Measurements from ENCODE around the gene OR5K4. TPM values are rescaled to one million over a fixed set of nuclear protein-coding genes. Genes with fewer than 3 reads are reported as not detected.

The OR5K4 gene
- total RNA-seq, 3 donors from 2014 or later, result not detected

DNA sequence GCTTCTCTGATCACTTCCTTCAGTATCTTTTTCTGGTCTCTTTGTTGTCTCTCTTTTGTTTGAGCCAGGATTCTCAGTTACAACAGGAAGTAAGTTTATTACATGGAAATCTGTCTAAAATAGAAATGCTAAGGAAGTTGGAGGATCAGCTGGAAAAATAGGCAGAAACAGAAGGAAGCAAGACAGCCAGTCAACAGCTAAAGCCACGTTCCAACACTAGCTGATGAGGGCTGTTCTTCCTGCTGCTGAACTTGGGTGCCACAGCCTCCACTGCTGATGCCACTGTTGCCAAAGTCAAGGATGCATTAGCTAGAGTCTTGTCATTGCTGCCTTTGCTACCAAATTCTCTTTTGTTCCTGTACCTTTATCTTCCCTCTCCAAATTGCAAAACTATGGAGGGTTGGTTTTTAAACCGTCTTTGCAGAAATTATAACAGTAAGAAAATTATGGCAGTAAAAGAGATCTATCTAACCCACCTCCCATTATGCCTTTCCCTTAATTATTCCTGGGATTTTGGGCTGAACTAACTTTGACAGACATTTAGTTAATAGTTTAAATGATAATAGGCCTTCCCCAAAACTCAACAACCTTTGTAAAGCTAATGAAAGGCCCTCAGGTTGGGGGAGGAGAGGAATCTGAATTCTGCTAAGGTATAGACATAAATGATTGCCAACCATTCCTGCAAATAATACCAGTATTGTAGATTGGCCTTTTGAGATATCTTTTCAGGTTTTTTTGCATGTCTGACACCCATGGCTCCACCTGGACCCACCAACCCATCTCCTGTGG, 27.4 kb upstream of the OR5K4 start:
- TF ChIP-seq, protein P1, sequence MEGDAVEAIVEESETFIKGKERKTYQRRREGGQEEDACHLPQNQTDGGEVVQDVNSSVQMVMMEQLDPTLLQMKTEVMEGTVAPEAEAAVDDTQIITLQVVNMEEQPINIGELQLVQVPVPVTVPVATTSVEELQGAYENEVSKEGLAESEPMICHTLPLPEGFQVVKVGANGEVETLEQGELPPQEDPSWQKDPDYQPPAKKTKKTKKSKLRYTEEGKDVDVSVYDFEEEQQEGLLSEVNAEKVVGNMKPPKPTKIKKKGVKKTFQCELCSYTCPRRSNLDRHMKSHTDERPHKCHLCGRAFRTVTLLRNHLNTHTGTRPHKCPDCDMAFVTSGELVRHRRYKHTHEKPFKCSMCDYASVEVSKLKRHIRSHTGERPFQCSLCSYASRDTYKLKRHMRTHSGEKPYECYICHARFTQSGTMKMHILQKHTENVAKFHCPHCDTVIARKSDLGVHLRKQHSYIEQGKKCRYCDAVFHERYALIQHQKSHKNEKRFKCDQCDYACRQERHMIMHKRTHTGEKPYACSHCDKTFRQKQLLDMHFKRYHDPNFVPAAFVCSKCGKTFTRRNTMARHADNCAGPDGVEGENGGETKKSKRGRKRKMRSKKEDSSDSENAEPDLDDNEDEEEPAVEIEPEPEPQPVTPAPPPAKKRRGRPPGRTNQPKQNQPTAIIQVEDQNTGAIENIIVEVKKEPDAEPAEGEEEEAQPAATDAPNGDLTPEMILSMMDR (IDR thresholded peaks at IDR 0.05), result no peak
- H3K9me3 ChIP-seq, result no peaks in the 10 kb centered on the region
- intact Hi-C loops (cut with DNase I, micrococcal nuclease), result no loop called here
- DNase-seq, result no peak
- no peak for ATAC-seq
- no peaks in the 10 kb centered on the region for H3K4me1 ChIP-seq (ENCODE audit: low read depth)
- H3K4me3 ChIP-seq, result no peak overlapping the region
- H3K36me3 ChIP-seq (ENCODE audit: low read depth), result no peaks in the 10 kb centered on the region

DNA sequence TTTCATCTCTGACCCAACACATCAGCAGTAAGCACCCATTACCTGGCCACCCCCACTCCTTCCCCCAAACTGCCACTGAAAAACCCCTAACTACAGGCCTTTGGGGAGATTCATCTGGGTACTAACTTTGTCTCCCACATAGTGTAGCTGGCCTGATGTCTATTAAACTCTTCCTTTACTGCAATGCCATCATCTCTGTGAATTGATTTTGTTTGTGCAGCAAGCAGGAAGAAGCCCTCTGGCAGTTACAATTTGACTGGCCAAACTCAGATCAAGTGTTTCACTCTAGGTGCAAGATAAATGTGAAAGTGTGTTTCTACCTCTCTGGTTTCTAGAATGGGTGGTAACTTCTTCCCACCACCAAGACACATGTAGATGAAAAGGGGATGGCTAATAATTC, 26.7 kb upstream of the OR5K4 start:
- TF ChIP-seq, protein P1 (IDR thresholded peaks at IDR 0.05), result no peak
- Histone ChIP-seq H3K4me1 (ENCODE audit: low read depth) (no peaks in the 10 kb centered on the region), H3K4me3 (no peak overlapping the region), H3K36me3 (ENCODE audit: low read depth) (no peaks in the 10 kb centered on the region), H3K9me3 (no peaks in the 10 kb centered on the region)
- intact Hi-C loops (cut with DNase I, micrococcal nuclease), result no loop called here
- DNase-seq (no peak), ATAC-seq (no peak)

DNA sequence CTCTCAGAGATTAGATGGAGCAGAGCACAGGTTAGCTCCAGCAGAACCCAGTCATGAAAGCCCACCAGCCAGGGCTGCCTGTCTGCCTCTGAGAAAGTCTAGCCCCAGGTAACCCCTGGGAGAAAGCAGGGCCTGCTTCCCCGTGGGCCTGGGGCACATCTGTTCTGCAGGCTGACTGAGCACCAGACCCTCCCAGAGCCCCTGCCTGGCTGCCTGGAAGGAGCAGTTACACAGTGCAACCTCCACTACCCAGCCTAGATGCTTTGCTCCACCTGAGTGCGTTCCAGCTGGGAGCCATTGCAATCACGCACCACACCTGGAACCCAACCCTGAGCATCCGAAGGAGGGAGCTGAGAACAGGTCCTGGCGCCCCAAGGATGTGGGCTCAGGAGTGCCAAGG, 24.7 kb upstream of the OR5K4 start:
- TF ChIP-seq, protein P1 (IDR thresholded peaks at IDR 0.05), result no peak
- no peaks in the 10 kb centered on the region for H3K36me3 ChIP-seq (ENCODE audit: low read depth)
- DNase-seq, result no peak
- no peak overlapping the region for H3K4me3 ChIP-seq
- no peaks in the 10 kb centered on the region for H3K9me3 ChIP-seq
- no peaks in the 10 kb centered on the region for H3K4me1 ChIP-seq (ENCODE audit: low read depth)
- ATAC-seq, result no peak
- intact Hi-C loops (cut with DNase I, micrococcal nuclease), result no loop called here

DNA sequence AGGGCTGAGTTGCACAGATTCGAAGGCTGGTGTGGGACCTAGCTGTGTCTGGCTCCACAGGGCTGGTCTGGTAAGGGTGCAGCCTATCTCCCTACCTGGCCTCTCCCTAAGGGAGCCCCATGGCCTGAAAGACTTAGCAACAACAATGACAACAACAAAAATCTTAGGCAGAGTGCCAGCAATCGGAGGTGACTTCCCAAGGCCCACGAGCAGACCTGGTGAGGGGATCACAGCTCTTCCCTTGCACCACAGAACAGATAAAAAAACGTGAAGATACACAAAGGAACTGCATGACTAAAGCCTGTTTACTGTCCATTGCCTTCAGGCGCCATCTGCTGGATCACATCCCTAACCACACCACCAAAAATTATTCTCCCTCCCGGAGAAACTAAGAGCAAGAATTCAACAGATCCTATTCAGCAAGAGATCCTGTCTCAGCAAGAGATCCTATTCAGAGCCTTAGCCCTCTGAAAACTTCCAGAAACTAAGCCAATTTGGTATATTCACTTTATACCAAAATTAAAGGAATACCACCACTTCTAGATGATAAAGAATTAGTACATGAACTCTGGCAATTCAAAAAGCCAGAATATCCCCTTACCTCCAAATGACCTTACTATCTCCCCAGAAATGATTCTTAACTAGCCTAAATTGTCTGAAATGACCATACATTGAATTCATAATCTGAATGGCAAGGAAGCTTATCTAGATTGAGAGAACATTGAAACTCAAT, 24.1 kb upstream of the OR5K4 start:
- H3K36me3 ChIP-seq (ENCODE audit: low read depth), result no peaks in the 10 kb centered on the region
- no peaks in the 10 kb centered on the region for H3K4me1 ChIP-seq (ENCODE audit: low read depth)
- TF ChIP-seq, protein P1 (IDR thresholded peaks at IDR 0.05), result no peak
- DNase-seq (peak in 1 of 3 donors; percentile 57), ATAC-seq (peak; percentile 62)
- H3K4me3 ChIP-seq, result no peak overlapping the region
- H3K9me3 ChIP-seq, result no peaks in the 10 kb centered on the region
- intact Hi-C loops (cut with DNase I, micrococcal nuclease), result loop anchor here in 1 of 2 donors (5.0 kb wide), 1 partner anchor 287 kb away; no protein-coding TSS in a partner anchor

DNA sequence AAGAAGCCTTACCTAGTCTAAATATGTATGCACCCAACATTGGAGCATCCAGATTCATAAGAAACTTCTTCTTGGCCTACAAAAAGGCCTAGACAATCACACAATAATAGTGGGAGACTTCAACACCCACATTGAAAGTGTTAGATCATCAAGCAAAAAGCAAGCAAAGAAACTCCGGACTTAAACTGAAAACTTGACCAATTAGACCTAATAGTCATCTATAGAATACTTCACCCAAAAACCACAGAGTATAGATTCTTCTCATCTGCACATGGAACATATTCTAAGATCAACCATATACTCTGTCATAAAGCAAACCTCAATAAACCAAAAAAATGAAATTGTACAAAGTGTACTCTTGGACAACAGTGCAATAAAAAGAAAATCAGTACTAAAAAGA, 22.3 kb upstream of the OR5K4 start:
- no peaks in the 10 kb centered on the region for H3K36me3 ChIP-seq (ENCODE audit: low read depth)
- no peaks in the 10 kb centered on the region for H3K9me3 ChIP-seq
- ATAC-seq, result no peak
- TF ChIP-seq, protein P1 (IDR thresholded peaks at IDR 0.05), result no peak
- intact Hi-C loops (cut with DNase I, micrococcal nuclease), result loop anchor here in 1 of 2 donors (5.0 kb wide), 1 partner anchor 289 kb away; no protein-coding TSS in a partner anchor
- no peaks in the 10 kb centered on the region for H3K4me1 ChIP-seq (ENCODE audit: low read depth)
- DNase-seq, result no peak
- H3K4me3 ChIP-seq, result no peak overlapping the region
